DND-41 (cell line): ENCODE results near the gene ILF3.

ENCODE experiments used
- ATAC-seq: fragments of 200-7000 bp; cut with Tn5 transposase; 3 replicates; pipeline ENCODE4 v1.9.1; 2021; ENCODE audit warnings: low read depth; ENCODE audit not compliant: insufficient read depth
- DNase-seq: peaks from one replicate; pipeline ENCODE4 v3.0.0-alpha.2; 2020
- H2AFZ ChIP-seq: 2 replicates; pipeline ENCODE4 v1.6.0; 2012; ENCODE audit warnings: low read depth, low read length
- H3K27ac ChIP-seq: 2 replicates; pipeline ENCODE4 v1.5.1; 2012; ENCODE audit warnings: low read length, inconsistent platforms
- H3K27me3 ChIP-seq: fragments of 200-600 bp; sonication (generic); 2 replicates; pipeline ENCODE4 v1.6.0; 2012; ENCODE audit warnings: low read length, mild to moderate bottlenecking, inconsistent platforms; ENCODE audit not compliant: insufficient read depth, poor library complexity
- H3K36me3 ChIP-seq: 2 replicates; pipeline ENCODE4 v1.5.1; 2012; ENCODE audit warnings: low read length, inconsistent platforms; ENCODE audit not compliant: insufficient read depth
- H3K4me1 ChIP-seq: 2 replicates; pipeline ENCODE4 v1.5.1; 2012; ENCODE audit warnings: mild to moderate bottlenecking, low read length; ENCODE audit not compliant: insufficient read depth
- H3K4me2 ChIP-seq: 2 replicates; pipeline ENCODE4 v1.6.0; 2012; ENCODE audit warnings: mild to moderate bottlenecking, moderate library complexity, low read length, inconsistent platforms; ENCODE audit not compliant: insufficient read depth
- H3K4me3 ChIP-seq, 2 experiments: fragments of 200-600 bp in 1 of 2; shearing (Covaris generic) in 1 of 2; 2 replicates each; pipeline ENCODE4 v1.5.1; 2012 to 2016; ENCODE audit warnings: inconsistent platforms in 2 of 2, low read length in 2 of 2, mild to moderate bottlenecking in 2 of 2, low read depth in 1 of 2, moderate library complexity in 1 of 2
- H3K79me2 ChIP-seq: 2 replicates; pipeline ENCODE4 v1.6.0; 2012; ENCODE audit warnings: low read length, inconsistent platforms; ENCODE audit not compliant: insufficient read depth
- H3K9ac ChIP-seq: 2 replicates; pipeline ENCODE4 v1.6.0; 2012; ENCODE audit warnings: low read depth, mild to moderate bottlenecking, inconsistent platforms, low read length, moderate library complexity
- H3K9me3 ChIP-seq: 2 replicates; pipeline ENCODE4 v1.5.1; 2012; ENCODE audit warnings: low read length, moderate library complexity, mild to moderate bottlenecking, inconsistent platforms; ENCODE audit not compliant: insufficient read depth, severe bottlenecking
- H4K20me1 ChIP-seq: 2 replicates; pipeline ENCODE4 v1.6.0; 2012; ENCODE audit warnings: low read length; ENCODE audit not compliant: insufficient read depth
- CTCF ChIP-seq: IDR thresholded peaks from 2 replicates; pipeline ENCODE4 v1.5.1; 2012; ENCODE audit warnings: borderline replicate concordance, low read length, moderate library complexity, mild to moderate bottlenecking; ENCODE audit not compliant: poor library complexity, severe bottlenecking; ENCODE audit errors: extremely low read depth
- EZH2 ChIP-seq: IDR thresholded peaks from 3 replicates; pipeline ENCODE4 v1.6.1; 2012; ENCODE audit warnings: borderline replicate concordance, low read depth, mild to moderate bottlenecking, moderate library complexity, low read length, inconsistent platforms; ENCODE audit not compliant: severe bottlenecking

ILF3 gene

GRCh38 chr19:10625003-10625761 lies 29.0 kb upstream of the ILF3 start, which contains the start of gene SLC44A2:
TSS of gene SLC44A2 (plus strand) at chr19:10625553. CDS start at chr19:10625634, 81 bp downstream.
- no peak for DNase-seq
- Histone ChIP-seq H3K36me3 (peaks cover 23% of the 10 kb centered on the region), H3K9me3 (no peaks in the 10 kb centered on the region), H3K9ac (no peak within 1 kb of the TSS), H4K20me1 (peaks cover 22% of the 10 kb centered on the region), H3K27me3 (no peaks in the 10 kb centered on the region), H3K4me3 (no peak within 1 kb of the TSS), H2AFZ (no peak within 1 kb of the TSS), H3K4me1 (no peaks in the 10 kb centered on the region), H3K79me2 (peaks cover 21% of the 10 kb centered on the region), H3K27ac (no peak within 1 kb of the TSS), H3K4me2 (no peak within 1 kb of the TSS)
- TF ChIP-seq EZH2 = no peak
- TF ChIP-seq CTCF = no peak
- no peak for ATAC-seq

- H4K20me1 ChIP-seq = peaks cover 22% of the 10 kb centered on the region
- H3K9ac ChIP-seq = no peak overlapping the region
- no peaks in the 10 kb centered on the region for H3K9me3 ChIP-seq
- peaks cover 20% of the 10 kb centered on the region for H3K36me3 ChIP-seq
- no peak for DNase-seq
- H3K27me3 ChIP-seq = no peaks in the 10 kb centered on the region
- no peak for TF ChIP-seq CTCF
- no peak for TF ChIP-seq EZH2
- H3K4me2 ChIP-seq = no peak overlapping the region
- H3K4me1 ChIP-seq = no peaks in the 10 kb centered on the region
- H3K27ac ChIP-seq = no peak overlapping the region
- H2AFZ ChIP-seq = no peak overlapping the region
- no peak overlapping the region for H3K4me3 ChIP-seq
- ATAC-seq = no peak
- peaks cover 18% of the 10 kb centered on the region for H3K79me2 ChIP-seq
These were observed 28.4 kb upstream of the ILF3 start for GRCh38 chr19:10625762-10626138.

- Histone ChIP-seq H3K9me3 (no peaks in the 10 kb centered on the region), H3K9ac (no peak overlapping the region), H4K20me1 (peaks cover 5% of the 10 kb centered on the region; the same call in 1 of the 2 replicates), H3K27me3 (no peaks in the 10 kb centered on the region), H3K79me2 (no peaks in the 10 kb centered on the region), H3K4me3 (no peak overlapping the region), H3K27ac (no peak overlapping the region), H3K36me3 (peaks cover 66% of the 10 kb centered on the region), H3K4me2 (no peak overlapping the region), H3K4me1 (no peaks in the 10 kb centered on the region), H2AFZ (no peak overlapping the region)
- TF ChIP-seq CTCF (no peak), EZH2 (no peak)
- ATAC-seq = no peak
- DNase-seq = no peak
These were observed 22.3 kb upstream of the ILF3 start for GRCh38 chr19:10631874-10632273.

- Histone ChIP-seq H3K4me3 (no peak overlapping the region), H2AFZ (no peak overlapping the region), H3K27me3 (no peaks in the 10 kb centered on the region), H3K4me1 (no peaks in the 10 kb centered on the region), H3K36me3 (peaks cover 69% of the 10 kb centered on the region), H3K79me2 (no peaks in the 10 kb centered on the region), H3K27ac (no peak overlapping the region), H3K9me3 (no peaks in the 10 kb centered on the region), H4K20me1 (peaks cover 5% of the 10 kb centered on the region; the same call in 1 of the 2 replicates), H3K9ac (no peak overlapping the region), H3K4me2 (no peak overlapping the region)
- DNase-seq = no peak
- TF ChIP-seq EZH2 (no peak), CTCF (no peak)
- no peak for ATAC-seq
These were observed 19.7 kb upstream of the ILF3 start for GRCh38 chr19:10634430-10634829.
